ENCODE results near the gene METTL4.
"Not testable (repeated sequence)": the region's sequence is repeated elsewhere in the genome, so short reads cannot be mapped to it uniquely, and the experiment has no call there.

The METTL4 gene

DNA sequence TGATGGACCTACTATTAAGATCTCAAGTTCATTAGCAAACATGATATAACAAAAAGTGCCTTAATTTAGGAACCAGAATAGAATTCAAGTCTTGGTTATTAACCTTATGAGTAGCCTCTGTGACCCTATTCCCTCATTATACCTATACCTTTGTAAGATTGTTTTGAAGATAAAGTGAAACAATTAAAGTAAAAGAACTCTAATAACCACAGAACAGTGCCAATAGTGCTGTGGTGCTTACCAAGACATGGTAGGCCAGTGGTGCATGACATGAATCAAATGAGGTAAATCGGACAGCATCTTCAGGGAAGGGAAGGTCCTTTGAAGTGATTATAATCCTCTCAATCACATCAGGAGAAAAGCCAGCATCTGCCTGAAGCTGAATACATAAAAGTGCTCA is 36.4 kb downstream of the METTL4 start:
- no peak overlapping the region for H2AFZ ChIP-seq
- H3K36me3 ChIP-seq (ENCODE audit: control insufficient read depth, insufficient read depth, low read length) = no peaks in the 10 kb centered on the region
- H3K27ac ChIP-seq = no peak overlapping the region
- no peaks in the 10 kb centered on the region for H3K4me1 ChIP-seq
- no peak overlapping the region for H3K4me3 ChIP-seq (ENCODE audit: low read depth, low read length)
- TF ChIP-seq, protein P1, sequence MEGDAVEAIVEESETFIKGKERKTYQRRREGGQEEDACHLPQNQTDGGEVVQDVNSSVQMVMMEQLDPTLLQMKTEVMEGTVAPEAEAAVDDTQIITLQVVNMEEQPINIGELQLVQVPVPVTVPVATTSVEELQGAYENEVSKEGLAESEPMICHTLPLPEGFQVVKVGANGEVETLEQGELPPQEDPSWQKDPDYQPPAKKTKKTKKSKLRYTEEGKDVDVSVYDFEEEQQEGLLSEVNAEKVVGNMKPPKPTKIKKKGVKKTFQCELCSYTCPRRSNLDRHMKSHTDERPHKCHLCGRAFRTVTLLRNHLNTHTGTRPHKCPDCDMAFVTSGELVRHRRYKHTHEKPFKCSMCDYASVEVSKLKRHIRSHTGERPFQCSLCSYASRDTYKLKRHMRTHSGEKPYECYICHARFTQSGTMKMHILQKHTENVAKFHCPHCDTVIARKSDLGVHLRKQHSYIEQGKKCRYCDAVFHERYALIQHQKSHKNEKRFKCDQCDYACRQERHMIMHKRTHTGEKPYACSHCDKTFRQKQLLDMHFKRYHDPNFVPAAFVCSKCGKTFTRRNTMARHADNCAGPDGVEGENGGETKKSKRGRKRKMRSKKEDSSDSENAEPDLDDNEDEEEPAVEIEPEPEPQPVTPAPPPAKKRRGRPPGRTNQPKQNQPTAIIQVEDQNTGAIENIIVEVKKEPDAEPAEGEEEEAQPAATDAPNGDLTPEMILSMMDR (IDR thresholded peaks at IDR 0.05) = no peak
- H3K79me2 ChIP-seq = no peaks in the 10 kb centered on the region
- no peak overlapping the region for H3K9ac ChIP-seq
- H3K9me3 ChIP-seq (ENCODE audit: control insufficient read depth, low read length) = no peaks in the 10 kb centered on the region
- H3K27me3 ChIP-seq (ENCODE audit: control insufficient read depth, insufficient read depth, low read length) = no peaks in the 10 kb centered on the region
- no peak overlapping the region for H3K4me2 ChIP-seq (ENCODE audit: low read length)

- H3K4me2 ChIP-seq (ENCODE audit: low read length) = no peak overlapping the region
Measured at GRCh38 chr18:2532797-2533196, 38.5 kb downstream of the METTL4 start.

GRCh38 chr18:2531751-2532150 is 39.6 kb downstream of the METTL4 start:
- no peaks in the 10 kb centered on the region for H3K4me1 ChIP-seq
- TF ChIP-seq, protein P1 (IDR thresholded peaks at IDR 0.05) = no peak
- no peak overlapping the region for H3K4me2 ChIP-seq (ENCODE audit: low read length)

More at GRCh38 chr18:2532797-2533196, 38.5 kb downstream of the METTL4 start:
- H3K27ac ChIP-seq = no peak overlapping the region
- H3K9me3 ChIP-seq (ENCODE audit: control insufficient read depth, low read length) = no peaks in the 10 kb centered on the region
- no peaks in the 10 kb centered on the region for H3K4me1 ChIP-seq
- TF ChIP-seq, protein P1 (IDR thresholded peaks at IDR 0.05) = no peak
- H3K27me3 ChIP-seq (ENCODE audit: control insufficient read depth, insufficient read depth, low read length) = no peaks in the 10 kb centered on the region
- H3K9ac ChIP-seq = no peak overlapping the region
- no peaks in the 10 kb centered on the region for H3K36me3 ChIP-seq (ENCODE audit: control insufficient read depth, insufficient read depth, low read length)
- H2AFZ ChIP-seq = no peak overlapping the region
- H3K4me3 ChIP-seq (ENCODE audit: low read depth, low read length) = no peak overlapping the region
- no peaks in the 10 kb centered on the region for H3K79me2 ChIP-seq

DNA sequence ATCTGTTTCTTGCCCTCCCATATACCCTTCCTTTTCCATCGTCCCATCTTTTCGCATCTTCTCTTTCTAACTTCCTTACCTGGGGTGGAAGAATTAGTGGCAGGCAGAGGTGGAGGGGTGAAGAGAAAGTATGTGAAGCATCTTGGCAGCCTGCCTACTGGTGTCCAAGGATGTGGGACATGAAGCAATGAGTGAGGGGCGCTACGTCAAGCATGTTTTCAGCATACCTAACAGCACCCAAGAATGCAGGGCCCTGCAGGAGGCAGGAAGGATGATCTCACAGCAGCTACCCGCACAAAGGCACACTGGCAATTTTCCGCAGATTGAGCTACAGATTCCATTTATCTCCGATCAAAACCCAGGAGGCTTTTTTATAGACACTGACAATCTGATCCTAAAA is 42.2 kb downstream of the METTL4 start:
- H3K4me1 ChIP-seq = no peaks in the 10 kb centered on the region
- no peaks in the 10 kb centered on the region for H3K79me2 ChIP-seq
- TF ChIP-seq, protein P1 (IDR thresholded peaks at IDR 0.05) = no peak
- no peak overlapping the region for H2AFZ ChIP-seq
- no peaks in the 10 kb centered on the region for H3K9me3 ChIP-seq (ENCODE audit: control insufficient read depth, low read length)
- H3K9ac ChIP-seq = no peak overlapping the region
- H3K4me3 ChIP-seq (ENCODE audit: low read depth, low read length) = no peak overlapping the region
- H3K27me3 ChIP-seq (ENCODE audit: control insufficient read depth, insufficient read depth, low read length) = no peaks in the 10 kb centered on the region
- H3K4me2 ChIP-seq (ENCODE audit: low read length) = no peak overlapping the region
- H3K27ac ChIP-seq = no peak overlapping the region
- no peaks in the 10 kb centered on the region for H3K36me3 ChIP-seq (ENCODE audit: control insufficient read depth, insufficient read depth, low read length)

More at GRCh38 chr18:2531751-2532150, 39.6 kb downstream of the METTL4 start:
- H3K9ac ChIP-seq = no peak overlapping the region
- H3K79me2 ChIP-seq = no peaks in the 10 kb centered on the region
- H3K4me3 ChIP-seq (ENCODE audit: low read depth, low read length) = no peak overlapping the region
- no peak overlapping the region for H3K27ac ChIP-seq
- no peaks in the 10 kb centered on the region for H3K9me3 ChIP-seq (ENCODE audit: control insufficient read depth, low read length)
- H3K27me3 ChIP-seq (ENCODE audit: control insufficient read depth, insufficient read depth, low read length) = no peaks in the 10 kb centered on the region
- H2AFZ ChIP-seq = no peak overlapping the region
- no peaks in the 10 kb centered on the region for H3K36me3 ChIP-seq (ENCODE audit: control insufficient read depth, insufficient read depth, low read length)

- no peaks in the 10 kb centered on the region for H3K9me3 ChIP-seq (ENCODE audit: control insufficient read depth, low read length)
- H3K27ac ChIP-seq = no peak overlapping the region
- no peak overlapping the region for H2AFZ ChIP-seq
- no peaks in the 10 kb centered on the region for H3K36me3 ChIP-seq (ENCODE audit: control insufficient read depth, insufficient read depth, low read length)
- TF ChIP-seq, protein P1 (IDR thresholded peaks at IDR 0.05) = no peak
- no peak overlapping the region for H3K4me3 ChIP-seq (ENCODE audit: low read depth, low read length)
- H3K79me2 ChIP-seq = no peaks in the 10 kb centered on the region
- H3K27me3 ChIP-seq (ENCODE audit: control insufficient read depth, insufficient read depth, low read length) = no peaks in the 10 kb centered on the region
- no peaks in the 10 kb centered on the region for H3K4me1 ChIP-seq
- H3K9ac ChIP-seq = no peak overlapping the region
- H3K4me2 ChIP-seq (ENCODE audit: low read length) = no peak overlapping the region
Measured at GRCh38 chr18:2526329-2526728, 45.0 kb downstream of the METTL4 start.

GRCh38 chr18:2524794-2525198 is 46.5 kb downstream of the METTL4 start:
- not testable (repeated sequence) for H3K27me3 ChIP-seq (ENCODE audit: control insufficient read depth, insufficient read depth, low read length); H2AFZ ChIP-seq; H3K4me2 ChIP-seq (ENCODE audit: low read length); H3K4me3 ChIP-seq (ENCODE audit: low read depth, low read length); H3K27ac ChIP-seq; H3K79me2 ChIP-seq; H3K9ac ChIP-seq; H3K9me3 ChIP-seq (ENCODE audit: control insufficient read depth, low read length); H3K36me3 ChIP-seq (ENCODE audit: control insufficient read depth, insufficient read depth, low read length); H3K4me1 ChIP-seq
